ENCODE results near the gene PDIA5.

PDIA5 gene

DNA sequence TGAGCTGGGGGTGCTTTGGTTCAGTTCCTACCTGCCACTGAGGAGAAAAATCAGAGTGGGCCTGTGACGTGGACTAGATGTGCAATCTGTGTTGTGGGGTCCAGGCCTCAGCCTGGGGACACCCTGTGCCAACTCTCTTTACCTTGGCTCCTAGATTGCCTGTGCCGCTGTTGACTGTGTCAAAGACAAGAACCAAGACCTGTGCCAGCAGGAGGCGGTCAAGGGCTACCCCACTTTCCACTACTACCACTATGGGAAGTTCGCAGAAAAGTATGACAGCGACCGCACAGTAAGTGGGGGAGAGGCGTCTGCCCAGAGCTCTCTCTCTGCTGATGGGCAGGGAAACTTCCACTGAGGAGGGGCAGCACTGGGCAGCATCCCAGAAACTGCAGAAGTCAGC is 94.3 kb downstream of the PDIA5 start:
- in situ Hi-C loops (cut with MboI; ENCODE audit: low sequenced_read_pairs), result no loop called here

DNA sequence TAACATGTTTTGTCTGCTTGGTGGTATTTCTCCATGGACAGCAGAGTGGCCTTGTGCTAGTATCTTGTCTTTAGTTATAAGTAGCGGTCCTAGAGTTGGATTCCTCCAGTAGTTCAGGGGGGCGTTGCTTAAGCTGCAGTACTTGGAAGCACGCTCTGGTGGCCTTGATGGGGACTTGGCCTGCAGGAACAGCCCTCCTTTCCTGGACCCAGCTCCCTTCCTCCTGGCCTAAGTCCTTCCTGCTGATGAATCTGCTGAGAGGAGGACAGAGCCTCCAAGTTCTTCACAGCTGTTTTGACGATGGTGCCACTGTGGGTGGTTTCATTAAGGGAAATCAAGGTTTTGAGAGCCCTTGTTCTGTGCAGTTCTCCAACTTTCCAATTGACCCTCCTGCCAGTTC is 96.3 kb downstream of the PDIA5 start:
- in situ Hi-C loops (cut with MboI; ENCODE audit: low sequenced_read_pairs), result no loop called here

DNA sequence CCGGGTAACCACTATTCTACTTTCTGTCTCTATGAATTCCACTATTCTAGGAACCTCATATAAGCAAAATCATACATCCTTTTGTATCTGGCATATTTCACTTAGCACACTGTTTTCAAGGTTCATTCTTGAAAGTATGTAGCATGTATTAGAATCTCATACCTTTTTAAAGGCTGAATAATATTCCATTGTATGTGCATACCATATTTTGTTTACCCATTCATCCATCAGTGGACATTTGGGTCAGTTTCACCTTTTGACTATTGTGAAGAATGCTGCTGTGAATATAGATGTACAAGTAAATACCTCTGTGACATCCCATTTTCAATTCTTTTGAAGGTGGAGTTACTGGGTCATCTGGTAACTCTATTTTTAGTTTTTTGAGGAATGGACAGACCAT is 98.3 kb downstream of the PDIA5 start:
- in situ Hi-C loops (cut with MboI; ENCODE audit: low sequenced_read_pairs), result no loop called here

DNA sequence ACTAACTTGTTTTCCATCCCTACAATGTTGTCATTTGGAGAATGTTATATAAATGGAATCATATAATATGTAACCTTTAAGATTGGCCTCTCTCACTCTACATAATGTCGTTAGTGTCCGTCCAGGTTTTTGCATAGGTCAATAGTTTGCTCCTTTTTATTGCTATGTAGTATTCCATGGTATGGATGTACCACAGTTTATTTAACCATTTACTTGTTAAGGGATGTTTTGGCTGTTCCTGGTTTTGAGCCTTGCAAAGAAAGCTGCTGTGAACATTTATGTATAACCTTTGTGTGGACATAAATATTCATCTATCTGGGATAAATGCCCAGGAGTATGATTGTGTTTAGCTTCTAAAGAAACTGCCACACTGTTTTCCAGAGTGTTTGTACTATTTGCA is 100.9 kb downstream of the PDIA5 start:
- in situ Hi-C loops (cut with MboI; ENCODE audit: low sequenced_read_pairs), result no loop called here

- in situ Hi-C loops (cut with MboI; ENCODE audit: low sequenced_read_pairs), result no loop called here
These were observed 101.3 kb downstream of the PDIA5 start for GRCh38 chr3:123168122-123168521.

DNA sequence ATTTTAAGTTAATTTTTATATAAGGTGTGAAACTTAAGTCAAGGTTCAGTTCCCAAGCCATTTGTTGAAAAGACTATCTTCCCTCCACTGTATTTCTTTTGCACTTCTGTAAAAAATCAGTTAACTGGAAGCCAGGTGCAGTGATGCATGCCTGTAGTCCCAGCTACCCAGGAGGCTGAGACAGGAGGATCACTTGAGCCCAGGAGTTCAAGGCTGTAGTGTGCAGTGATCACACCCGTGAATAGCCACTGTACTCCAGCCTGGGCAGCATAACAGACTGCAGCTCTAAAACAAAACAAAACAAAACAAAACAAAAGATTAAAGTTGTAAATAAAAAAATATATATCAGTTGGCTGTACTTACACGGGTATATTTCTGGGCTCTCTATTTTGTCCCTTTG is 101.8 kb downstream of the PDIA5 start:
- in situ Hi-C loops (cut with MboI; ENCODE audit: low sequenced_read_pairs), result no loop called here

- in situ Hi-C loops (cut with MboI; ENCODE audit: low sequenced_read_pairs), result no loop called here
These were observed 102.7 kb downstream of the PDIA5 start for GRCh38 chr3:123169492-123169929.

- in situ Hi-C loops (cut with MboI; ENCODE audit: low sequenced_read_pairs), result no loop called here
These were observed 103.1 kb downstream of the PDIA5 start for GRCh38 chr3:123169930-123170329.

DNA sequence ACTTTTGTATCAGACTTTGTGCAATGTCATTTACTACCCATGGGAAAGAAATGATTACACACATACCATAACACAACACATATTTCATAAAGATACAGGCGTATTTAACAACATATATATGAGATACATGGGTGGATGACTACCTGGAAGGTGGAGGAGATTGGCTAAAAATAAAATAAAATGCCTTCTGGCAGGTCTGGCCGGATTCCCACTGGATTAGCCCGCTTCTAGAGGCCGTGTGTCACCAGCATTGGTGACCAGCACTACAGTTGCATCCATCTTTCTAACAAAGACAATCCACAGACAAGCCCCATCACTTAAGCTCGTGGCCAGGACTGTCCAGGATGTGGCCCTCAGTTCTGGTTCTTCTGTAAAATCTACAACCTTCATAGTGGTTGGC is 114.0 kb downstream of the PDIA5 start:
- in situ Hi-C loops (cut with MboI; ENCODE audit: low sequenced_read_pairs), result no loop called here

DNA sequence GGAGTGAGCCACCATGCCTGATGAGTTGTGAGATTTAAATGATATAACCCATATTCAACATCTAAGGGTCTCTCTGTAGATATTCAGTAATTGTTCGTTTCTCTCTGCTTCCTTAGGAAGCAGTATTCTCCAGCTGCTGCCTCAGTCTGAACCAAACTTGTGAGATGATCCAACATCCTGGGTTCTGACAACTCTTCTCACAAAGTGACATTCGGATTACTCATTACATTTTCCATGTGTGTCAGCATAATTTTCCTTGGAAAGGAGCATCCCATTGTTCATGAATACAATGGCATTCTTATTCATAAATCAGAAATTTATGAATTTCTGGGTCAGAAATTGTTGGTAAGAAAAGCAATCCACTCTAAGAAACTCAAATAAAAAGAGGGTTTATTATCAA is 119.9 kb downstream of the PDIA5 start:
- in situ Hi-C loops (cut with MboI; ENCODE audit: low sequenced_read_pairs), result no loop called here

- in situ Hi-C loops (cut with MboI; ENCODE audit: low sequenced_read_pairs), result no loop called here
These were observed 121.2 kb downstream of the PDIA5 start for GRCh38 chr3:123188058-123188457.

GRCh38 chr3:123193448-123194101 is 126.8 kb downstream of the PDIA5 start:
- in situ Hi-C loops (cut with MboI; ENCODE audit: low sequenced_read_pairs), result no loop called here

DNA sequence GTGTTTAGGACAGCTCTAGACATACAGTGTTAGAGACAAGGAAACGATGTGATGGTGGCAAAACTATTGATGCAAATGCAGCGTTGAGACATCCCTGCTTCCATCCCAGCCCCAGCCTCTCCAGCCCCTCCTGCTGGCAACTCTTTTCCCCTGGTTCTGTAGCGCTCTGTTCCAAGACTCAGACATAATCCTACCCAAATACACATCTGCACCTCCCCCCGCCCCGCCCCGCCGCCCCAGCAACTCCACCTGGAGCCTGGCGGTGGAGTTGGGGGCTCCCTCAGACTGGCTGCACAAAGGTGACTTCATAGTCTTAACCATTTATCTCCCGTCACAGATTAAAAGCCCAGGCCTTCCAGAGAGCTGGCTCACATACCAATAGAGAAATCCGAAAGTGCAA is 127.7 kb downstream of the PDIA5 start:
- in situ Hi-C loops (cut with MboI; ENCODE audit: low sequenced_read_pairs), result no loop called here

DNA sequence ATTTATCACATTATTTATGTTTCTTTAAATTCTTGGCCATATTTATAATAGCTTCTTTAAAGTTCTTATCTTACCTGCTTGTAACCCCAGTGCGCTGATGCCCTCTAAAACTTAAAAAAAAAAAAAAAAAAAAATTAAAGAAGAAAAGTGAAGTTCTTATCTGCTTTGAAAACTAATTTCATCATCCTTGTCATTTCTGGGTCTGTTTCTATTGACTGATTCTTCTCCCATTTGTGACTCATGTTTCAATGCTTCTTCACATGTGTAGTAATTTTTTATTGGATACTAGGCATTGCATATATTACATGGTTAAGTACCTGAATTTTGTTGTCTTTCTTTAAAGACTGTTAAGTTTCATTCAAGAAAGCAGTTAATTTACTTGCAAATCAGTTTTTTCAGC is 131.5 kb downstream of the PDIA5 start:
- in situ Hi-C loops (cut with MboI; ENCODE audit: low sequenced_read_pairs), result no loop called here

GRCh38 chr3:123201223-123201556 is 134.4 kb downstream of the PDIA5 start:
- in situ Hi-C loops (cut with MboI; ENCODE audit: low sequenced_read_pairs), result no loop called here

GRCh38 chr3:123201557-123202427 is 135.0 kb downstream of the PDIA5 start, which contains the start of gene SEC22A:
Gene SEC22A, plus strand, starts transcription at chr3:123201943. Its CDS starts 7,275 bp downstream, at chr3:123209218.
- in situ Hi-C loops (cut with MboI; ENCODE audit: low sequenced_read_pairs), result no loop called here

DNA sequence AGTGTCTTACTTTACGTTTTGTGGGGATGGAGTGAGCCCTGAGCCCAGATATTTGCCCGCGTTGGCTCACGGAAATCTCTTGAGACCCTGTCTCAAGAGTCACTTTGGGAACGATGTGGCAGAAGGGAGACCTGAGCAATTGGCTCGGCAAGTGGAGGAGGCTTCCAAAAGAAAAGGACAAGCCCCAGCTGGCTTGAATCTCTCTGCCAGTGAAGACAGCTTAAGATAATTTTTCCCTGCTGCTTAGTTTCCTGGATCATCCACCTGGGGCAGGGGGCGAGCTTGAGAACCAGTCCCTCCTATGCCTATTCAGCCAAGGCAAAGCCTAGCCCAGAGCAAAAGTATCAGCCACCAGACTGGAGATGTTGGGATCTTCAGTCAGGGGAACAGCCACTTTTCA is 135.6 kb downstream of the PDIA5 start:
- in situ Hi-C loops (cut with MboI; ENCODE audit: low sequenced_read_pairs), result no loop called here
